Bronchial epithelial cell (primary cell): ENCODE data around the gene CTU2. TPM values are rescaled to one million over a fixed set of nuclear protein-coding genes. Genes with fewer than 3 reads are reported as not detected.

Experiments used
- DNase-seq: peaks from one replicate; pipeline ENCODE4 v3.0.0-alpha.2; 2010; ENCODE audit warnings: low read depth
- FAIRE-seq: peaks from 2 replicates; lab custom pipeline; 2011; peaks lifted over from hg19 to GRCh38; lab: Jason Lieb, UNC
- H3K27me3 ChIP-seq: 2 replicates; pipeline ENCODE4 v1.5.1; 2011; ENCODE audit warnings: low read length; ENCODE audit not compliant: control insufficient read depth, insufficient read depth
- H3K36me3 ChIP-seq: 2 replicates; pipeline ENCODE4 v1.5.1; 2011; ENCODE audit warnings: low read length; ENCODE audit not compliant: control insufficient read depth, insufficient read depth
- H3K4me3 ChIP-seq: 2 replicates; pipeline ENCODE4 v1.5.1; 2011; ENCODE audit warnings: mild to moderate bottlenecking, low read depth, low read length, control low read depth
- total RNA-seq: library from RNA; depleted of rRNA; stranded (reverse); fragments of >200 nt; gene quantifications from 2 replicates; pipeline ENCODE4 v1.2.1, GENCODE V29; 2014
- TF ChIP-seq, protein P1 (sequence below): IDR thresholded peaks from 2 replicates; pipeline ENCODE4 v1.5.1; 2011; ENCODE audit warnings: mild to moderate bottlenecking, moderate library complexity, low read length, control low read depth, inconsistent platforms; ENCODE audit not compliant: insufficient read depth, severe bottlenecking

Gene CTU2
- total RNA-seq, 1 donor from 2014 or later: 31.1 TPM

DNA sequence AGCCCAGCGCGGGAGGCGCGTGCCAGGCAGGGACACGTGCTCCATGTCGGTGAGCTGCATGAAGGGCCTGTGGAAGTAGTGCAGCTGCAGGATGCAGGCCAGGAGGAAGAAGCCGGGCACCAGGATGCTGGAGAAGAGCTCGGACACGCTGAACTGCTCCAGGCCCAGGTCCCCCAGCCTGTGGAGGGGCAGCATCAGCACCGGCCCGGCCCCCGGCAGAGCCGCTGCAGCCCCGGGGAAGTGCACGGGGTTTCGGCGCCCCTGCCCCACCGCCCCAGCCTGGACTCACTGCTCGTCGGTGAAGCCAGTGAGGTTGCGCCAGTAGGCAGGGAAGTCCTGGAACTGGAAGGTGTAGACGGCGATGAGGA lies 28.0 kb downstream of the CTU2 start:
- TF ChIP-seq, protein P1, sequence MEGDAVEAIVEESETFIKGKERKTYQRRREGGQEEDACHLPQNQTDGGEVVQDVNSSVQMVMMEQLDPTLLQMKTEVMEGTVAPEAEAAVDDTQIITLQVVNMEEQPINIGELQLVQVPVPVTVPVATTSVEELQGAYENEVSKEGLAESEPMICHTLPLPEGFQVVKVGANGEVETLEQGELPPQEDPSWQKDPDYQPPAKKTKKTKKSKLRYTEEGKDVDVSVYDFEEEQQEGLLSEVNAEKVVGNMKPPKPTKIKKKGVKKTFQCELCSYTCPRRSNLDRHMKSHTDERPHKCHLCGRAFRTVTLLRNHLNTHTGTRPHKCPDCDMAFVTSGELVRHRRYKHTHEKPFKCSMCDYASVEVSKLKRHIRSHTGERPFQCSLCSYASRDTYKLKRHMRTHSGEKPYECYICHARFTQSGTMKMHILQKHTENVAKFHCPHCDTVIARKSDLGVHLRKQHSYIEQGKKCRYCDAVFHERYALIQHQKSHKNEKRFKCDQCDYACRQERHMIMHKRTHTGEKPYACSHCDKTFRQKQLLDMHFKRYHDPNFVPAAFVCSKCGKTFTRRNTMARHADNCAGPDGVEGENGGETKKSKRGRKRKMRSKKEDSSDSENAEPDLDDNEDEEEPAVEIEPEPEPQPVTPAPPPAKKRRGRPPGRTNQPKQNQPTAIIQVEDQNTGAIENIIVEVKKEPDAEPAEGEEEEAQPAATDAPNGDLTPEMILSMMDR: no peak
- FAIRE-seq: no peak

DNA sequence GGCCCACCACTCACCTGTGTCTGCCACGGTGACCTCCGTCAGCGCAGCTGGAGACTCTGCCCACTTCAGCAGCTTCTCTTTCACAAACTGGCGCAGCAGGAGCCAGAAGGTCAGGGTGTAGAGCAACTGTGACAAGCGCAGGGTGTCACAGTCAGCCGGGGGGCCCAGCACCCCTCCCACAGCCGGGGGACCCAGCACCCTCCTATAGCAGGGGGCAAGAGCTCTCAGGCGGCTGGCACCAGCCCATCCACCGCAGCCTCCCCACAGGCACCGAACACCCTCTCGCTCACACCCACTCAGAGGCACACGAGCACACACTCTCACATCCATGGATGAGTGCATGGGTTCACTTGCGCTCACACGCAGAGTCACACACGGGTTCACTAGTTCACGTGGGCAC lies 28.8 kb downstream of the CTU2 start:
- H3K4me3 ChIP-seq: no peak overlapping the region
- FAIRE-seq: no peak
- no peaks in the 10 kb centered on the region for H3K27me3 ChIP-seq
- TF ChIP-seq, protein P1: no peak
- peaks cover 46% of the 10 kb centered on the region for H3K36me3 ChIP-seq
- DNase-seq: no peak

More for the DNA sequence above, 28.0 kb downstream of the CTU2 start:
- Histone ChIP-seq H3K4me3 (no peak overlapping the region), H3K27me3 (no peaks in the 10 kb centered on the region), H3K36me3 (peaks cover 47% of the 10 kb centered on the region)
- no peak for DNase-seq

DNA sequence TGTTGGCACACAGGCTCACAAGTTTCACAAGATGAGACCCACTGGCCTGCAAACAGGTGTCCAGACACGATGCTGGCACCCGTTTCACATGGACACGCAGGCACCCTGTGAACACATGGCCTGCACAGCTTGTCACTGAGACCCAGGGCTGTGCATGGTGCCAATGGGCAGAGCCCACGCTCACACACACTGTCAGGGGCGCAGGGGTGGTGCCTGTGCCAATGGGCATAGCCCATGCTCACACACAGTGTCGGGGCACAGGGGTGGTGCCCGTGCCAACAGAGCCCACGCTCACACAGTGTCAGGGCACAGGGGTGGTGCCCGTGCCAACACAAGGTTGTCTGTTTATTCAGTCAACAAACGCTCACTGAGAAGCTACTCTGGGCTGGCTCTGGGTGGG lies 29.3 kb downstream of the CTU2 start:
- DNase-seq (no peak), FAIRE-seq (no peak)
- Histone ChIP-seq H3K27me3 (no peaks in the 10 kb centered on the region), H3K36me3 (peaks cover 50% of the 10 kb centered on the region), H3K4me3 (no peak overlapping the region)
- TF ChIP-seq, protein P1: no peak

DNA sequence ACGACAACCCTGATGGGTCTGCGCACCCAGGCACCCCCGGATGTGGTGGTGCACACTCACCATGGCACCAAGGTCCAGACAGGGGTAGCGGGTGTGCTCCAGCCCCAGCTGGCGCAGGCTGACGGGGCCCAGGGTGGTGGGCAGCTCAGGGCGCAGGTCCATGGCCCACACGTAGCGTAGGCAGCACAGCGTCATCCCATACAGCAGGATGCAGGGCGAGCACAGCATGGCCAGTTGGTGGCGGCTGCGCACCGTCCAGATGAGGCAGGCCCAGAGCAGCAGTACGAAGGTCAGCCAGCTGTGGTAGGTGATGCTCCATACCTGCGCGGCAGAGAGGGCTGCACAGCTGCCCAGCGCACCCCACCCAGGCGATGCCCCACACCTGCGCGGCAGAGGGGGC lies 29.8 kb downstream of the CTU2 start:
- no peak for FAIRE-seq

DNA sequence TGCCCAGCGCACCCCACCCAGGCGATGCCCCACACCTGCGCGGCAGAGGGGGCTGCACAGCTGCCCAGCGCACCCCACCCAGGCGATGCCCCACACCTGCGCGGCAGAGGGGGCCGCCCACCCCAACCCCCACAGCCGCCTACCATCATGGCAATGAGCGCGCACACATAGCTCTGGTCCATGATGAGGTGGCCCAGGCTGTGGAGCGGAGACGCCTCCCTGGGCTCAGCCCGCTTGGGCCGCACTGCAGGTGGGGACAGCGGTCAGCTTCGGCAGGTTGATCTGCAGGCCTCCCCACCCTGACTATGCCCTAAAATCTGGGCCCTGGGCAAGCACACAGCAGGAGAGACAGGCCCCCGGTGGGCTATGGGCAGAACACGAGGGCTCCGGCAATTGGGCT lies 30.2 kb downstream of the CTU2 start:
- TF ChIP-seq, protein P1: no peak
- Histone ChIP-seq H3K4me3 (no peak overlapping the region), H3K27me3 (no peaks in the 10 kb centered on the region), H3K36me3 (peaks cover 47% of the 10 kb centered on the region)
- DNase-seq (no peak), FAIRE-seq (no peak)

More for the DNA sequence above, 29.8 kb downstream of the CTU2 start:
- TF ChIP-seq, protein P1: no peak
- Histone ChIP-seq H3K27me3 (no peaks in the 10 kb centered on the region), H3K4me3 (no peak overlapping the region), H3K36me3 (peaks cover 48% of the 10 kb centered on the region)
- no peak for DNase-seq

DNA sequence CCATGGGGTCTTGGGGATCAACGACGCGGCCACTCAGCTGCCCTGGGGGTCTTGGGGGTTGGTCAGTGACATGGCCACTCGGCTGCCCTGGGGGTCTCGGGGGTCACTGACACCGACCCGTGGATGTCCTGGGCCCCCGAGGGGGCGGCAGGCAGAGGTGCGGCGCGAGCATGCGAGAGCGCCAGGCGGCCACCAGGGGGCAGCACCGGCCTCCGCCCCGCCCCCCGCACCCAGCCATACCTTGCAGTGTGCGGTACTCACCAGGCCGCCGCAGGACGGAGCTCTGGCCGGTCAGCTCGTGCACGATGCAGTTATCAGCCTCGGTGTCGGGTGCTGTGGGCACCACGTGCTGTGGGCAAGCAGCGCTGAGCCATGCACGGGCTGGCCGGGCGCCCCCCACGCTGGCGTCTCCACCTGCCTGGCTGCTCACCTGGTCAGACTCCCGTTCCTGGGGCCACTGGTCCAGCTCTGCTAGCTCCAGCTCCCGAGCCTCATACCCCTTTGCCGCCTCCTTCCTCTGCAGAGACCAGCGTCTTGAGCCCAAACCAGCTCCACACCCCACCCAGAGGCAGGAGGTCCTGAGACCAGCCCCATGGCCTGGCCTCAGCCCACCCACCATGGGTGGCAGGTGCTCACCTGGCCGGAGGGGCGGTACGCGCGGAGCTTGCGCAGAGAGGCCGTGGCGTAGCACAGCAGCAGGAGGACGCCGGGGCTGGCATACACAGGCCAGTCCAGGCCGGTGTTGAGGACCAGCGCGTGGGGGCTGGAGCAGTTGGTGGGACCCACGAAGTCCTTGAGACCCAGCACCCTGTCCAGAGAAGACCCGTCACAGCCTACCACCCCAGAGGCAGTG lies 31.2 kb downstream of the CTU2 start:
- TF ChIP-seq, protein P1: peak; percentile 95
- Histone ChIP-seq H3K4me3 (no peak overlapping the region), H3K36me3 (peaks cover 51% of the 10 kb centered on the region), H3K27me3 (no peaks in the 10 kb centered on the region)
- DNase-seq (peak; percentile 45), FAIRE-seq (no peak)
